ENCODE measurements around the gene CST3. TPM values are rescaled to one million over a fixed set of nuclear protein-coding genes. Genes with fewer than 3 reads are reported as not detected.

Gene CST3
- total RNA-seq, 1 experiment from 2014 or later, result 158 TPM

DNA sequence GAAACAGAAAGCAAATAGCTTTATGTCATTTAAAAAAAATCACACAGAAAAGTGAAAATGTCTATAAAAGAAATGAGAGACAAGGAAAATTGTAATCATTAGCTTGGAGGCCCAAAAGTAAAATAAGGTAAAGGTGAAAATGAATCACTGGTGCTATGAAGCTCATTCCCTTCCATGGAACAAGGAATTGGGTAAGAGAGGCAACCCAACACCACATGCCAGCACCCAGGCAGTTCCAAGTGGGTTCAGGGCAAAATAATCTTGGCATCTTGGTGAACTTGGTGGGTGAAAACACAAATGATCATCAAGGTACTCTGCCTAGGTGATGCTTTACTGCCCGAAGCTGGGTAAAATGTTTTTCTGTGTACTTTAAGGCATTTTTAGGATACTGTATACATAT is 34.4 kb upstream of the CST3 start:
- Histone ChIP-seq H3K9me3 (ENCODE audit: control insufficient read depth, insufficient read depth, low read depth, low read length) (no peaks in the 10 kb centered on the region), H3K4me3 (ENCODE audit: low read depth in 2 of 2, low read length in 2 of 2) (no peak overlapping the region), H3K27ac (ENCODE audit: low read length) (no peak overlapping the region), H3K36me3 (ENCODE audit: control insufficient read depth, insufficient read depth, low read length) (no peaks in the 10 kb centered on the region), H3K27me3 (ENCODE audit: control insufficient read depth, insufficient read depth, low read length) (no peaks in the 10 kb centered on the region), H3K4me1 (ENCODE audit: control insufficient read depth, insufficient read depth, low read length) (no peaks in the 10 kb centered on the region)
- CTCF ChIA-PET, result interaction anchor here (0.7 kb wide), 1 partner anchor 208 kb away, joined by 8 read pairs; no protein-coding TSS in a partner anchor
- TF ChIP-seq POLR2AphosphoS5 (IDR thresholded peaks at IDR 0.05; ENCODE audit: low read depth, low read length), result no peak
- TF ChIP-seq TCF7L2 (IDR thresholded peaks at IDR 0.05; ENCODE audit: low read depth, low read length), result no peak
- TF ChIP-seq, protein P1, sequence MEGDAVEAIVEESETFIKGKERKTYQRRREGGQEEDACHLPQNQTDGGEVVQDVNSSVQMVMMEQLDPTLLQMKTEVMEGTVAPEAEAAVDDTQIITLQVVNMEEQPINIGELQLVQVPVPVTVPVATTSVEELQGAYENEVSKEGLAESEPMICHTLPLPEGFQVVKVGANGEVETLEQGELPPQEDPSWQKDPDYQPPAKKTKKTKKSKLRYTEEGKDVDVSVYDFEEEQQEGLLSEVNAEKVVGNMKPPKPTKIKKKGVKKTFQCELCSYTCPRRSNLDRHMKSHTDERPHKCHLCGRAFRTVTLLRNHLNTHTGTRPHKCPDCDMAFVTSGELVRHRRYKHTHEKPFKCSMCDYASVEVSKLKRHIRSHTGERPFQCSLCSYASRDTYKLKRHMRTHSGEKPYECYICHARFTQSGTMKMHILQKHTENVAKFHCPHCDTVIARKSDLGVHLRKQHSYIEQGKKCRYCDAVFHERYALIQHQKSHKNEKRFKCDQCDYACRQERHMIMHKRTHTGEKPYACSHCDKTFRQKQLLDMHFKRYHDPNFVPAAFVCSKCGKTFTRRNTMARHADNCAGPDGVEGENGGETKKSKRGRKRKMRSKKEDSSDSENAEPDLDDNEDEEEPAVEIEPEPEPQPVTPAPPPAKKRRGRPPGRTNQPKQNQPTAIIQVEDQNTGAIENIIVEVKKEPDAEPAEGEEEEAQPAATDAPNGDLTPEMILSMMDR (IDR thresholded peaks at IDR 0.05), result no peak
- TF ChIP-seq SIN3A (IDR thresholded peaks at IDR 0.05; ENCODE audit: borderline replicate concordance, insufficient read depth, low read depth, low read length), result no peak
- no peak for TF ChIP-seq REST (IDR thresholded peaks at IDR 0.05; ENCODE audit: insufficient read depth in 1 of 2, low read depth in 2 of 2, low read length in 1 of 2)
- no peak for DNase-seq (ENCODE audit: low read depth, low spot score)
- BruUV-seq (replicated peaks), result no TSS peak
- POLR2A ChIA-PET, result no interaction called here
- no peak for ATAC-seq
- in situ Hi-C loops (cut with HindIII; ENCODE audit: low pct_unique_long_range_greater_than_20kb, low sequenced_read_pairs), result no loop called here
- intact Hi-C loops (cut with micrococcal nuclease; ENCODE audit: unreplicated experiment), result loop anchor here (10.0 kb wide), 1 partner anchor 57 kb away; no protein-coding TSS in a partner anchor

DNA sequence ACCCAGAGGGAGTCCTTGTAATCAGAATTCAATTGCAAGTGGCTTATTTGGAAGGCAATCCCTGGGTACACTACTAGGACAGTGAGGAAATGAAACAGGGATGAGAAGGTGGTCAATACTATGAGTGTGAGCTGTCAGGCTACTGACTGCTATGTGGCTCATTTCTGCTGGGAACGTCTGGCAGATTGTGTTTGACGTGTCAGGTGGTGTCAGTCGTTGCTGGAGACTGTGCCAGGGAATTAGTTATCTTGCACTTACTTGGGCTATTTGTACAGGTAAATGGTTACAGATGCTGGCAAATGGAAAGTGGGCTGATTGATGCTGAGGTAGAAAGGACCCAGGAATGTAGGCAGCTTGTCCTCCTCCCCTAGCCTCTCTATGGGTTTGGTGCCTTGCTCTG is 33.7 kb upstream of the CST3 start:
- H3K27me3 ChIP-seq (ENCODE audit: control insufficient read depth, insufficient read depth, low read length), result no peaks in the 10 kb centered on the region
- ATAC-seq (no peak), DNase-seq (ENCODE audit: low read depth, low spot score) (no peak)
- BruUV-seq (replicated peaks), result no TSS peak
- in situ Hi-C loops (cut with HindIII; ENCODE audit: low pct_unique_long_range_greater_than_20kb, low sequenced_read_pairs), result no loop called here
- H3K4me3 ChIP-seq (ENCODE audit: low read depth in 2 of 2, low read length in 2 of 2), result no peak overlapping the region
- H3K36me3 ChIP-seq (ENCODE audit: control insufficient read depth, insufficient read depth, low read length), result no peaks in the 10 kb centered on the region
- CTCF ChIA-PET, result no interaction called here
- H3K27ac ChIP-seq (ENCODE audit: low read length), result no peak overlapping the region
- no peaks in the 10 kb centered on the region for H3K9me3 ChIP-seq (ENCODE audit: control insufficient read depth, insufficient read depth, low read depth, low read length)
- intact Hi-C loops (cut with micrococcal nuclease; ENCODE audit: unreplicated experiment), result loop anchor here (10.0 kb wide), 1 partner anchor 57 kb away; no protein-coding TSS in a partner anchor
- POLR2A ChIA-PET, result no interaction called here
- TF ChIP-seq SIN3A (IDR thresholded peaks at IDR 0.05; ENCODE audit: borderline replicate concordance, insufficient read depth, low read depth, low read length) (no peak), POLR2AphosphoS5 (IDR thresholded peaks at IDR 0.05; ENCODE audit: low read depth, low read length) (no peak), REST (IDR thresholded peaks at IDR 0.05; ENCODE audit: insufficient read depth in 1 of 2, low read depth in 2 of 2, low read length in 1 of 2) (no peak), TCF7L2 (IDR thresholded peaks at IDR 0.05; ENCODE audit: low read depth, low read length) (no peak)
- TF ChIP-seq, protein P1 (IDR thresholded peaks at IDR 0.05), result no peak
- H3K4me1 ChIP-seq (ENCODE audit: control insufficient read depth, insufficient read depth, low read length), result no peaks in the 10 kb centered on the region
